Amniotic stem cell (primary cell): ENCODE results near the gene ME2.
"Not testable (repeated sequence)": the region's sequence is repeated elsewhere in the genome, so short reads cannot be mapped to it uniquely, and the experiment has no call there.

Experiments used
- DNase-seq: peaks from one replicate; lab custom pipeline; 2025; lab: John Stamatoyannopoulos, UW

Gene ME2

DNA sequence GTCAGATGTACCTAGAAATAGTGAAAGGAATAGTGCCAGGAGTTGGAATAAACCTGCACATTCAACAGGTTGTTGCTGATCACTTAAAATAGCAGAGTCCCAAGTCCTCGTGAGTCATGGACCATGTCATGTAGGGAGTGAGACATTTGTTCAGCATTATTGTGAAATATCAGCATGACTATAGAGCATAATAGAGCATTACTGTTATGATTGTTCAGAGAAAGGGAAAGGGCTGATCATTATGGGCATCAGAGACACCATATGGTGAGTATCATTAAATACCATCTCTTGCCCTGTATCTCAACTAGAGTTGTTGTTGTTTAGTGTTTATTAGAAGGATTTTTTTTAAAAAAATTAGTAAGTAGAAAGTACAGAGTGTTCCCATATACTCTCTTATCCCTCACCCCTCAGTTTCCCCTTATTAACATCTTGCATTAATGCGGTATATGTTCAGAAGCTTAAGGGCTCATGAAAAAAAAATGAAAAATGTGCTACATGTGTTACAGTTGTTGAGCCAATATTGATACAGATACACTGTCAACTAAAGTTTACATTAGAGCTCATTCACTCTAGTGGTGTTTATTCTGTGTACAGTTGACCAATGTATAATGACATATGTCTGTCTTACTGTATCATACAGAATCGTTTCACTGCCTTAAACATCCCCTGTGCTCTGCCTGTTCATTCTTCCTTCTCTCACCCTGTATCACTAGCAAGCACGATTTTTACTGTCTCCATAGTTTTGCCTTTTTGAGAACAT lies 94.6 kb downstream of the ME2 start:
- DNase-seq = peak; percentile 11

DNA sequence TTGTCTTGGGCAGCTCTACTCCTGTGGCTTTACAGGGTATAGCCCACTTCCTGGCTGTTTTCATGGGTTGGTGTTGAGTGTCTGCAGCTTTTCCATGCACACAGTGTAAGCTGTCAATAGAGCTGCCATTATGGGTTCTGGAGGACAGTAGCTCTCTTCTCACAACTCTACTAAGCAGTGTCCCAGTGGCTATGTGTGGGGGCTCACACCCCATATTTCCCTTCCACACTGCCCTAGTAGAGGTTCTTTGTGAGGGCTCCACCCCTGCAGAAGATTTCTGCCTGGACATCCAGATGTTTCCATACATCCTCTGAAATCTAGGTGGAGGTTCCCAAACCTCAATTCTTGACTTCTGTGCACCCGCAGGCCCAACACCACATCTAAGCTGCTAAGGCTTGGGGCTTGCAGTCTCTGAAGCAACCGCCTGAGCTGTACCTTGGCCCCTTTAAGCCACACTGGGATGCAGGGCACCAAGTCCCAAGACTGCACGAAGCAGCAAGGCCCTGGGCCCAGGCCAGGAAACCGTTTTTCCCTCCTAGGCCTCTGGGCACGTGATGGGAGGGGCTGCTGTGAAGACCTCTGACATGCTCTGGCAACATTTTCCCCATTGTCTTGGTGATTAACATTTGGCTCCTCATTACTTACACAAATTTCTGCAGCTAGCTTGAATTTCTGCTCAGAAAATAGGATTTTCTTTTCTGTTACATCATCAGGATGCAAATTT lies 98.3 kb downstream of the ME2 start:
- no peak for DNase-seq

DNA sequence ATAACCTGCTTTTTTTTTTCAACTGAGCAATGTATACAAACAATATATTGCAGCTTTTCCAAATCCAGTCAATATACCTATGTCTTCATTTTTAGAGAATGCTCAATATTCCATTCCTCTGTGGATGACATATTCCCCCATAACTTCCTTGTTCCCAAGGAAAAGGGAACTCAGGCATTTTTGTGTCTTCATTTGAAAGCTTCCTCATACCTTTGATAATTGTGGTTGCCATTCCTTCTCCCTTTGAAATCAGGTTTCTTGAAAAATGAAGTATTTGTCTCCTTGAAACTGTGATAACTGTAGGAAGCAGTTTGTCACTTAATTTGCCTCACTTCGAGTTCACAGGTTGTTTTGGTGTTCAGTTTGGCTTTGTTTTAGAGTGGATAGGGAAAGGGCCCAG lies 102.5 kb downstream of the ME2 start:
- no peak for DNase-seq

DNA sequence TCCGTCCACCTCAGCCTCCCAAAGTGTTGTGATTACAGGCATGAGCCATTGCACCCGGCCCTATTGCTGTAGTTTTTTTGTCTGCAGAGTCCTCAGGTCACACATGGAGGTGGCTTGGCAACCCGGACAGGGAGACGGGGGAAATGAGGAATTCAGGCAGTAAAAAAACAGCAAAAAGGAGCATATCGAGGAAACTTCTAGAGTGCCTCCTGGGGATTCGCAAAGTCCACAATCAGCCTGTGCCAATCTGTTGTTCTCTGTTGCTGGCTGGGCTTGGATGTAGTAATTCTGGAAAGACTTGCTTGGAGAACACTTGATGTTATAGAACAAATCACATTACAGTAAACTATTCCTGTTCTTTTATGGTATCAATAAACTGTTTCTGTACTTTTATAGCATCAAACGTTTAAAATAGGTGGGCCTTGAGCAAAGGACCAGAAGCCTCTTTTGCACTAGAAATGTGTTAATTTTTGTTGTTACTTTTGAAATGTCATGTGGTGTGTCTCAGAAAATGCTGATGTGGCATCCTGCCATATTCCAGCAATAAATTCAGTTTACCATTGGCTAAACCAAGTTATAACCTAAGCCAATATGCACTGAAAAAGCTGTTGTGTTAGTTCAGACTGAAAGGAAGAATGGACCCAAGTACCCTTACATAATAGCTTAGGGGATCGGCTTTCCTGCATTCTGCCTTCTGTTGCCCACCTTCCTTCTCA lies 103.3 kb downstream of the ME2 start:
- DNase-seq = no peak

DNA sequence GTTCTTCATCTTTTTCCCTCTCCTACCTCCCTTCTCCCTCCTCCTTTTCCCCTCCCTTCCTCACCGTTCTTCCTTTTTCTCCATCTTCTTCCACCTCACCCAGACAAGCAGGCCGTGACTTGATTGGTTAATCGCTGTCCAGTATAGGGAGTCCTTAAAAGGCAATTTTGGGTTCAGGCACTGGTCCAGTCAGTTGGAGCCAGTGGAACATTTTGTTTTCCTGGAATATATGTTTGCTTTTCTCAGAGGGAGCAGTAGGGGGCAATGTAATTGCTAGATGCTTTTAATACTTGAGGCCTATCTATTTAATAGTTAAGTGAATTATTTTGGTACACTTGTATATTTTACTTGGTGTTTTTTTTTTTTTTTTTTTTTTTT lies 103.9 kb downstream of the ME2 start:
- no peak for DNase-seq

DNA sequence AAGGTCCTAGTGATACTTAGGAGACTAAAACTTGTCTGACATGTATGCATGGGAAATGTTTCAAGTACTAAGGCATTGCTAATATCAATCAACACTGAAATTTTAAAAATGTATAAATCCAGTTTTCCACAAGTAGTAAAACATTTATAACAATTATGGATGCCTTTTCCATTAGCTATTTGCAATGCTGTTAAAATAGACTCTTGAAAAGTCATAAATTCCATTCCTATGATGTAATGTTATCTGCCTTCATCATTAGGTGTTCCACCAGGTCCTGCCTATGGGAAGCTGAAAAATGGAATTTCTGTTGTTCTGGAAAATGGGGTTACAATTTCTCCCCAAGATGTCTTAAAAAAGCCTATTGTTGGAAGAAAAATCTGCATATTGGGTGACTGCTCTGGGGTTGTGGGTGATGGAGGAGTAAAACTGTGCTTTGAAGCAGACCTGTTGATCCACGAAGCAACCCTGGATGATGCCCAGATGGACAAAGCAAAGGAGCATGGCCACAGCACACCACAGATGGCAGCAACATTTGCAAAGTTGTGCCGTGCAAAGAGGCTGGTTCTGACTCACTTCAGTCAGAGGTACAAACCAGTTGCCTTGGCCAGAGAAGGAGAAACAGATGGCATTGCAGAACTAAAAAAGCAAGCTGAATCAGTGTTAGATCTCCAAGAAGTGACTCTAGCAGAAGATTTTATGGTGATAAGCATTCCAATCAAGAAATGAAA lies 107.6 kb downstream of the ME2 start:
- no peak for DNase-seq

DNA sequence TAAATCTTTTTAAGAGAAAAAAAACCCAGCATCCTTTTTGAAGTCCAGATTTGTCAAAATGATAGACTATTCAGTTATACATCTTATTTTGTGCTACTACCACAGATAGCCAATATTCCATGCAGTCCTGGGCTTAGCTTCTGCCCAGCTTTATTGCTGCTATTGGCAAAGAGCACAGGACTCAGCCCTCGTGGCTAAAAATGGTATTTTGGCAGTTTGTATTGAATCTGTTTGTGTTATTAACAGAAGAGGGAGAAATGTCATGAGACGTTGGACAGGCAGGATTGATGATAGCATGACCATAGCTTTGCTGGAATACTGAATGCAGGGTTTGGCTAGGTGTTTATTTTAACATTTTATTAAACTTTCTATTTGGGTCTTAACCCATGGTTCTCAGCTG lies 108.3 kb downstream of the ME2 start:
- no peak for DNase-seq

DNA sequence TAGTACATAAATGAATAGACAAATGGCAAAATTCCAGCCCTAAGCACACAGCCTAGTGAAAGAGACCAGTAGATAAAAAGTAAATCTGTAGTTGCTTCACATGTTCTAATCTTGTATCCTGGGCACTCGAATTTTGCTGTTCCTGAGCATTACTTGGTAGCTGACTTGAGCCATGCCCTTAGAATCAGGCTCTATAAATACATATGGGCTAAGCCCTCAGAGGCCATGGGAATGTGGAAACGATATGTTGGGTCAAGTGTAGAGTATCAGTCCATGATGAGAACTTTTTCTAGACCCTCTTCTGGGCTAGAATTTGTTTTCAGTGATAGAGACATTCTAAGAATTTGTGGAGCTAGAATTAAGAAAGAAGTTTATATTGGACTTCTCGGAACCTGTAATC lies 110.8 kb downstream of the ME2 start:
- no peak for DNase-seq

DNA sequence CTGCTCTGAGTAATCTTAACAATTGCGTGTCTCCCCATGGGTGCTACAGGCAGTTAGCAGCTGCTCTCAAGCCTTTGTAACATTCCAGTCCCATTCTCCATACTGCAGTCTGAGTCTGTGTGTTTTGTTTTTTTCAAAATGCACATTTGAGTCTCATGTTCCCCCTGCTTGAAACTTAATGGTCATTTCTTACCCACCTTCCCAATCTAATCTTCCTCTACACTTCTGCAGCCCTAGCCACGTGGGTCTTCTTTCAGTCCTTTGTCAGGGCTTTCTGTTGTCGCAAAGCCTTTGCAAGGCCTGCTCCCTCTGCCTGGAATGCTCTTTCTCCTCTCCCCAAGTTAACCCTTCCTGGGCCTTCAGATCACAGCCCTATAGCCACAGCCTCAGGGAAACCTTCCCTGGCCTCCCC lies 113.4 kb downstream of the ME2 start:
- DNase-seq = no peak

DNA sequence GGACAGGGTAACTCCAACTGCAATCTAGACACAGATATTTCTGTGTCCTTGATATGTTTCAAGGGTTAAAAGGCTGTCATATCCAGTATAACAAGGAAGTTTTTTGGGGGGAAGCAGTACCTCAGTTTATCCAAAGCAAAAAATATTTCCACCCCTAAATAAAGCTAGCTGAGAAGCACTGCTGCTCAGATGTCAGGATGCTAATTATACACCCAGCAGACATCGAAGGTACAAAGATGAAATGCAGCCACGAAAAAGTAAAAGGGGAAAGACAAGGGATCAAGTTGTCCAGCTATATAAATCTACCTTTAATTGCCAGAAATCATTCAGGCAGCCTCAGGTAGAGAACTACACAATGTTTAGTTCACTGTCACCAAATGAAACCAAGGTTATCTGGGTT lies 115.1 kb downstream of the ME2 start:
- no peak for DNase-seq

DNA sequence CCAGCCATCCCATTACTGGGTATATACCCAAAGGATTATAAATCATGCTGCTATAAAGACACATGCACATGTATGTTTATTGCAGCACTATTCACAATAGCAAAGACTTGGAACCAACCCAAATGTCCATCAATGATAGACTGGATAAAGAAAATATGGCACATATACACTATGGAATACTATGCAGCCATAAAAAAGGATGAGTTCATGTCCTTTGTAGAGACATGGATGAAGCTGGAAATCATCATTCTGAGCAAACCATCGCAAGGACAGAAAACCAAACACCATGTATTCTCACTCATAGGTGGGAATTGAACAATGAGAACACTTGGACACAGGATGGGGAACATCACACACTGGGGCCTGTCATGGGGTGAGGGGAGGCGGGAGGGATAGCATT lies 124.3 kb downstream of the ME2 start:
- DNase-seq = not testable (repeated sequence)
